ENCODE results near the gene MYH2. TPM values are rescaled to one million over a fixed set of nuclear protein-coding genes. Genes with fewer than 3 reads are reported as not detected.

MYH2 gene
- total and polyA plus RNA-seq, 2 donors (not counting 3 experiments of a cell fraction or from before 2014, with no cell fraction given), result not detected

GRCh38 chr17:10482252-10482651 is 67.2 kb downstream of the MYH2 start:
- ChIA-PET CTCF (no interaction called here), POLR2A (no interaction called here)
- Histone ChIP-seq H3K9me3 (replicated peaks; ENCODE audit: control insufficient read depth, insufficient read depth, low read length) (peaks cover 5% of the 10 kb centered on the region), H3K9me1 (replicated peaks; ENCODE audit: control insufficient read depth, extremely low read depth, insufficient read depth, low read length) (no peaks in the 10 kb centered on the region), H3K79me2 (ENCODE audit: control insufficient read depth, insufficient read depth, low read length) (no peaks in the 10 kb centered on the region), H4K20me1 (replicated peaks; ENCODE audit: control insufficient read depth, extremely low read depth, insufficient read depth, low read length) (no peaks in the 10 kb centered on the region), H3K4me2 (ENCODE audit: insufficient read depth, low read length) (no peak overlapping the region), H3K4me1 (ENCODE audit: control insufficient read depth, extremely low read depth, insufficient read depth, low read length) (no peaks in the 10 kb centered on the region), H3K9ac (replicated peaks; ENCODE audit: extremely low read depth, insufficient read depth, low read length) (no peak overlapping the region), H3K27me3 (ENCODE audit: control insufficient read depth in 2 of 2, insufficient read depth in 2 of 2, low read length in 2 of 2) (no peaks in the 10 kb centered on the region), H3K4me3 (replicated peaks in 1 of 3; ENCODE audit: insufficient read depth in 1 of 3, low read depth in 1 of 3, low read length in 3 of 3) (no peak overlapping the region), H3K27ac (ENCODE audit: insufficient read depth, low read depth, low read length) (no peak overlapping the region), H3K36me3 (ENCODE audit: control insufficient read depth in 2 of 2, extremely low read depth in 1 of 2, insufficient read depth in 2 of 2, low read length in 2 of 2) (no peaks in the 10 kb centered on the region), H2AFZ (ENCODE audit: low read depth, low read length) (no peak overlapping the region)
- TF ChIP-seq GATA2 (IDR thresholded peaks at IDR 0.05; ENCODE audit: insufficient read depth, insufficient read length, low read depth, low read length) (no peak), EZH2 (IDR thresholded peaks at IDR 0.05; ENCODE audit: borderline replicate concordance, low read depth, low read length, severe bottlenecking) (no peak)
- no TSS peak for BruUV-seq (replicated peaks)
- intact Hi-C loops (cut with micrococcal nuclease), result no loop called here
- FAIRE-seq (no peak), DNase-seq (ENCODE audit: low read depth, low spot score) (no peak)
- dilution Hi-C loops (cut with MboI; ENCODE audit: extremely low pct_ligation_motif_present, low sequenced_read_pairs), result no loop called here

- dilution Hi-C loops (cut with MboI; ENCODE audit: extremely low pct_ligation_motif_present, low sequenced_read_pairs) (no loop called here), intact Hi-C loops (cut with micrococcal nuclease) (no loop called here)
- DNase-seq (ENCODE audit: low read depth, low spot score) (no peak), FAIRE-seq (no peak)
- Histone ChIP-seq H3K9me1 (replicated peaks; ENCODE audit: control insufficient read depth, extremely low read depth, insufficient read depth, low read length) (no peaks in the 10 kb centered on the region), H2AFZ (ENCODE audit: low read depth, low read length) (no peak overlapping the region), H3K4me2 (ENCODE audit: insufficient read depth, low read length) (no peak overlapping the region), H3K79me2 (ENCODE audit: control insufficient read depth, insufficient read depth, low read length) (no peaks in the 10 kb centered on the region), H3K4me1 (ENCODE audit: control insufficient read depth, extremely low read depth, insufficient read depth, low read length) (no peaks in the 10 kb centered on the region), H3K9me3 (replicated peaks; ENCODE audit: control insufficient read depth, insufficient read depth, low read length) (peaks cover 5% of the 10 kb centered on the region), H4K20me1 (replicated peaks; ENCODE audit: control insufficient read depth, extremely low read depth, insufficient read depth, low read length) (no peaks in the 10 kb centered on the region), H3K9ac (replicated peaks; ENCODE audit: extremely low read depth, insufficient read depth, low read length) (no peak overlapping the region), H3K27me3 (ENCODE audit: control insufficient read depth in 2 of 2, insufficient read depth in 2 of 2, low read length in 2 of 2) (no peaks in the 10 kb centered on the region), H3K27ac (ENCODE audit: insufficient read depth, low read depth, low read length) (no peak overlapping the region), H3K36me3 (ENCODE audit: control insufficient read depth in 2 of 2, extremely low read depth in 1 of 2, insufficient read depth in 2 of 2, low read length in 2 of 2) (no peaks in the 10 kb centered on the region), H3K4me3 (replicated peaks in 1 of 3; ENCODE audit: insufficient read depth in 1 of 3, low read depth in 1 of 3, low read length in 3 of 3) (no peak overlapping the region)
- CTCF ChIA-PET, result no interaction called here
- POLR2A ChIA-PET, result no interaction called here
- TF ChIP-seq POLR2AphosphoS5 (IDR thresholded peaks at IDR 0.05; ENCODE audit: insufficient read depth, low read depth, low read length) (no peak), JUN (IDR thresholded peaks at IDR 0.05; ENCODE audit: borderline replicate concordance, insufficient read depth, insufficient read length, low read depth) (no peak), EZH2 (IDR thresholded peaks at IDR 0.05; ENCODE audit: borderline replicate concordance, low read depth, low read length, severe bottlenecking) (no peak), MAX (IDR thresholded peaks at IDR 0.05; ENCODE audit: insufficient read depth, insufficient read length) (no peak), GATA2 (IDR thresholded peaks at IDR 0.05; ENCODE audit: insufficient read depth, insufficient read length, low read depth, low read length) (no peak), CTCF (IDR thresholded peaks at IDR 0.05; ENCODE audit: extremely low read depth in 1 of 2, insufficient read depth in 1 of 2, low read depth in 1 of 2, low read length in 2 of 2) (no peak), FOS (IDR thresholded peaks at IDR 0.05; ENCODE audit: borderline replicate concordance, insufficient read depth, low read length) (no peak)
- BruUV-seq (replicated peaks), result no TSS peak
These were observed 71.8 kb downstream of the MYH2 start for GRCh38 chr17:10477701-10478100.
